Measurements from ENCODE around the gene TOPORS.

The TOPORS gene

DNA sequence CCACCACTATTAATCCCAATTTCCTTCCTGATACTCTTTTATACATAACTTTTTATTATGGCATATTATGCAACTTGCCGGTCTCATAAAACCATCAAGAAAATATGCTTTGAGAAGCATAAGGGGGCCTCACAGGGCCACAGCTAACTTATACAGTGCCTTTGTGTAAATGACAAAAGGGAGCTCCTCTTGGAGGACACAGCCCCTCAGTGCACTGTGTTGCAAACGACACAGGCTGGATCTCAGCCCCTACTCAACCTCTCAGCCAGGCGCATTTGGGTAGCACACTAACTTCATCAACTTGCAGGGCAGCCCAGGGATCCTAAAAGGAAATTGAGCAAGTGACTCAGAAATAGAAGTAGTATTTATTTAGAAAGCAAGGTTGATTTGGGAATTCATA lies 61.8 kb downstream of the TOPORS start:
- TF ChIP-seq, protein P1, sequence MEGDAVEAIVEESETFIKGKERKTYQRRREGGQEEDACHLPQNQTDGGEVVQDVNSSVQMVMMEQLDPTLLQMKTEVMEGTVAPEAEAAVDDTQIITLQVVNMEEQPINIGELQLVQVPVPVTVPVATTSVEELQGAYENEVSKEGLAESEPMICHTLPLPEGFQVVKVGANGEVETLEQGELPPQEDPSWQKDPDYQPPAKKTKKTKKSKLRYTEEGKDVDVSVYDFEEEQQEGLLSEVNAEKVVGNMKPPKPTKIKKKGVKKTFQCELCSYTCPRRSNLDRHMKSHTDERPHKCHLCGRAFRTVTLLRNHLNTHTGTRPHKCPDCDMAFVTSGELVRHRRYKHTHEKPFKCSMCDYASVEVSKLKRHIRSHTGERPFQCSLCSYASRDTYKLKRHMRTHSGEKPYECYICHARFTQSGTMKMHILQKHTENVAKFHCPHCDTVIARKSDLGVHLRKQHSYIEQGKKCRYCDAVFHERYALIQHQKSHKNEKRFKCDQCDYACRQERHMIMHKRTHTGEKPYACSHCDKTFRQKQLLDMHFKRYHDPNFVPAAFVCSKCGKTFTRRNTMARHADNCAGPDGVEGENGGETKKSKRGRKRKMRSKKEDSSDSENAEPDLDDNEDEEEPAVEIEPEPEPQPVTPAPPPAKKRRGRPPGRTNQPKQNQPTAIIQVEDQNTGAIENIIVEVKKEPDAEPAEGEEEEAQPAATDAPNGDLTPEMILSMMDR (conservative IDR thresholded peaks at IDR 0.05; ENCODE audit: low read depth, low read length), result no peak

More for the DNA sequence above, 61.8 kb downstream of the TOPORS start:
- no peak for DNase-seq (ENCODE audit: low read depth)
- no peak overlapping the region for H3K4me3 ChIP-seq (ENCODE audit: low read depth, low read length)

Data from choroid plexus epithelial cell (primary cell).